DMS 273 treated with DMSO at 0.1 percent for 48 hours (cell line): ENCODE data around the gene AP1M2.
"Not testable (repeated sequence)": the region's sequence is repeated elsewhere in the genome, so short reads cannot be mapped to it uniquely, and the experiment has no call there.

Experiments
- DNase-seq: peaks from one replicate; lab custom pipeline; 2025; lab: John Stamatoyannopoulos, UW

AP1M2 gene

DNA sequence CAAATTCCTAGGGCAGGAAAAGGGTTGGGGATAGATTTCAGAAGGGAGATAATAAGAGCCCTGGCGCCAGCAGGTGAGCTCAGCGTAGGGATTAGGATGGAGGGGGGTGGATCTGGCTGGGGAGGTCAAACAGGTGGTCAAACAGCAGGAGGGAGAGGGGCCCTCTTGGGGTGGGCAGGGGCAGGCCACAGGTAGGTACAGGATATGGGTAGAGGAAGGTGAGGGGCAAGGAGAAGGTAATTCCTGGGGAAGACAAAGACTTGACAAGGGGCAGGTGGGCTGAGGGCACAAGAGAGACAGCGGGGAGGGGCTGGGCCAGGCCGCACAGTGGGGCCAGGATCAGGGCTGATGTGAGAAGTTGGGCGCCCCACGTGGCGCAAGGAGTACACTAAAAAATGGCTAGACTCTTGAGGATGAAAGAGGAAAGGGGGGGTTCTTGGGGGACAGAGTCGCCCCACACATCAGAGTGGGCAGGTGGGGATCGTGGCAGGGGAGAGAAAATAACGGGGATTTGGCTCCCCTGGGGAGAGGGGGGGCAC, 22.0 kb downstream of the AP1M2 start:
- DNase-seq, result no peak

- DNase-seq, result no peak
These were observed 24.5 kb downstream of the AP1M2 start for GRCh38 chr19:10562609-10563008.

- no peak for DNase-seq
These were observed 27.0 kb downstream of the AP1M2 start for GRCh38 chr19:10560154-10560553.

DNA sequence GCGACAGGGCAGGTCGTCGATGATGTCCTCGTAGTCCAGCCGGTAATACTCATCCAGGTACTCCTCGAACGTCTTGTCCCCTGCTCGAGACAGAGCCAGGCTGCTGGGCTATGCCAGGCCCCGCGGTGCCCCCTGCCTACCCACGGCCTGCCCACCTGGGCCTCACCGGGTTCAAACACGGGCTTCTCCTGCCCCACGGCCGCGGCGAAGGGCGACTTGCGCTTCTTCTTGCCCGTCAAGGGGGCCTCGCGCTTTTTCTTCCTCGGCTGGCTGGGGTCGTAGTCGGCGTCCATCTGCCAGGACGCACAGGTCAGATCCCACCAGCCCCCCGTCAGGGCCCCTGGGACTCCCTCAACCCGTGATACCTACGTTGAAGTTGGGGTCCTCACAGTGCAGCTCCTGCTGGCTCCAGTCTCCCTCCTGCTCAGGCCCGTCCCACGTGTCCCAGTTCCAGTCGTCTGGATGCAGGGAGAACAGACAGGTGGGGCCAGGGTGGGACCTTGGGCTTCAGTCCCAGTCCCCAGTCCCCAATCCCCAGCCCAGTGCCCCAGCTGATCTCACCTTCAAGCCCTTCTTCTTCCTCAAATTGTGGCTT, 29.4 kb downstream of the AP1M2 start:
- no peak for DNase-seq

DNA sequence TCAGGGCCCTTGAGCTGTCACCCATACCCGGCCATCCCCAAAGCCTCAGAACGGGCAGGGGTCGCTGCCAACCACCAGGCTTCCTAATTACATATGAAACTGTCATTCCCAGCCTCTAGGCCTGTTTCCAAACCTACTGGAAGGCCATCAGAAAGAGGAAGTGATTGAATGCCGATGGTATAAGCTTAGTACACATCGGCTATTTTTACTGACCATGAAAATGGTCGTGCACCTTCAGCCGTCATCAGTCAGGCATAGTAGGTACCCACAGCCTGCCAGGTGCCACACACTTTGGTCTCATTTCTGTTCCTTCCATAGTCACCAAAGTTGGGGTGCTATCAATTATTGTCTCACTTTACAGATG, 31.5 kb downstream of the AP1M2 start:
- no peak for DNase-seq

DNA sequence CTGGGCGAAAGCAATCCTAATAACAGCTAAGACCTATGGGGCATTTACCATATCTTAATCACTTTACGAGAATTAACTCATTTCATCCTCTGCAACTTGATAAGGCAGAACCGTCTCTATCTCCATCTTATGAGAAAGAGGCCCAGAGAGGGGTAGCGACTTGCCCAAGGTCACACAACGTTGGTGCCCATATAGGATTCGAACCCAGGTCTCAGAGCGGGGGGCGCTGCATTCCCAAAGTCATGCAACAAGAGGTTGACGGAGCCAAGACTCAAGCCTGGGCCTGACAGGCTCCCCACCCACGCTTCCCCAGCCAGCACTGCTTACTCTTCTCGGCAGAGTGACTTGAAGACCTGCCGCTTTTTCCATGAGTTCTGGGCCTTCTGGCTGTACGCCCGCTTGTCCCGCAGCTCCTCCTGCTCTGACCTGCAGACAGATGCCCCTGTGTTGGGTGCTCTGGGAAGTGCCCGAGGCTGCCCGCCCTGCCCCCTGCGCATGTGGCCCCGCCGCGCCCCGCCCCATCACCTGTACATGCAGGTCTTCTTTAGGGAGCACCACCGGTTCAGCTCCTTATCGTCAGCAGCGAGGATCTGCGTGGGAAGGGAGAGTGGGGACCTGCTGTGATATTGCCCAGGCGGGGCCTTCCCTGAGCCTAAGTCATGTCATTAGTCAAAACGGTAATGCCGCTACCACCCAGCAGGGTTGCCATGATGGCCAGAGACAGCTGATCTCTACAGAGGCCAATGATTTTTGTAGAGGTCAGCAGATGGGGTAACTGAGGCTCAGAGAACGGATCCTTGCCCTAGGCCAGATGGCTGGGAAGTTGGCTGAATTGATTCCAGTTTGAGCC, 32.1 kb downstream of the AP1M2 start:
- DNase-seq, result no peak

DNA sequence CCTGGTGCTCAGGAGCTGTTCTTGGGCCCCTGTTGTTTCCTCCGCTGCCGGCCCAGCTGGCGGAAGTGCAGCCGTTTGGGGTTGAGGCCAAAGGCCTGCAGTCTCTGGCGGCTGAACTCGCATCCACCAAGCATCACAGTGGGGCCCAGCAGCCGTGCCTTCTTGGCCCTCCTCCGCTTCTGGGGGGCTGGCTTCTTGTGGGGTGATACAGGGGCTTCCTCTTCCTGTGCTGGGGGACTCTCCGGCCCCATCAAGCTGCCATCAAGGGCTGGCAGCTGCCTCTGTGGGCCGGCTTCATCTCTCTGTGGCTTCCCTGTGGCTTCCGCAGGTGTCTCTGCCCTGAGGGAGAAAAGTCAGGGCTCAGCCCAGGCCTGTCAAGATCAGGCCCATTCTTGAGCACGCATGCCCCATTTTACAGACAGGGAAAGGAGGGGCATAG, 33.1 kb downstream of the AP1M2 start:
- DNase-seq, result no peak

- DNase-seq, result no peak
These were observed 33.9 kb downstream of the AP1M2 start for GRCh38 chr19:10553087-10553667.

GRCh38 chr19:10552510-10553053, 34.5 kb downstream of the AP1M2 start:
- peak; percentile 17 for DNase-seq

DNA sequence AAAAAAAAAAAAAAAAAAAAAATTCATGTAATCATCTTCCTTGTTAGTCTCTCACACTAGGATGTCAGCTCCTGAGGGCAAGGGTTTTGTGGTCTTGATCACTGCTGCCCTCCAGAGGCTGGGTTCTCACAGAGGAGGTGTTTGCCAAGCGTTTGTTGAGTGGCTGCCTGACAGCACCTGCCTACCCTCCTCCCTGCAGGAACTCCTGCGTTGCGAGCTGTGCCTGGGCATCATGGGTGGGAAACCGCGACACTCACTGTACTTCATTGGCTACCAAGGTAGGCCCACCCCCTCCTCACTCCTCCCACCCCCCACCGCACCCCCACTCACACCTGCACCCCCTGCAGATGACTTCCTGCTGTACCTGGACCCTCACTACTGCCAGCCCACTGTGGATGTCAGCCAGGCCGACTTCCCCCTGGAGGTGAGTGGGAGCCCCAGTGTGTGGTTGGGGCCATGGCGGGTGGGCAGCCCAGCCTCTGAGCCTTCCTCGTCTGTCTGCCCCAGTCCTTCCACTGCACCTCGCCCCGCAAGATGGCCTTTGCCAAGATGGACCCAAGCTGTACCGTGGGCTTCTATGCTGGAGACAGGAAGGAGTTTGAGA, 35.3 kb downstream of the AP1M2 start:
- peak; percentile 16 for DNase-seq

GRCh38 chr19:10551006-10551405, 36.1 kb downstream of the AP1M2 start:
- DNase-seq, result not testable (repeated sequence)

GRCh38 chr19:10550336-10550735, 36.8 kb downstream of the AP1M2 start:
- DNase-seq, result no peak

DNA sequence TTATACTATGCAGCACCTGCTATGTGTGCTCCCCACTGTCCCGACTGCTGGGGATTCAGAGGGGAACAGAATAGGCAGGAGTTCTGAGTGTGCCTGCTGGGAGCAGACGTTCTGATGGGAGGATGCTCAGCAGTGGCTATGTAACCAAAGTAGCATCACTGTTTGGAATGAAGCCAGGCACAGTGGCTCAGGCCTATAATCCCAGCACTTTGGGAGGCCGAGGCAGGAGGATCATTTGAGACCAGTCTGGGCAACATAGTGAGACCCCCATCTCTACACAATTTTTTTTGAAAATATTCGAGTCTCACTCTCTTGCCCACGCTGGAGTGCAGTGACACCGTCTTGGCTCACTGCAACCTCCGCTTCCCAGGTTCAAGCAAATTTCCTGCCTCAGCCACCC, 37.4 kb downstream of the AP1M2 start:
- no peak for DNase-seq

DNA sequence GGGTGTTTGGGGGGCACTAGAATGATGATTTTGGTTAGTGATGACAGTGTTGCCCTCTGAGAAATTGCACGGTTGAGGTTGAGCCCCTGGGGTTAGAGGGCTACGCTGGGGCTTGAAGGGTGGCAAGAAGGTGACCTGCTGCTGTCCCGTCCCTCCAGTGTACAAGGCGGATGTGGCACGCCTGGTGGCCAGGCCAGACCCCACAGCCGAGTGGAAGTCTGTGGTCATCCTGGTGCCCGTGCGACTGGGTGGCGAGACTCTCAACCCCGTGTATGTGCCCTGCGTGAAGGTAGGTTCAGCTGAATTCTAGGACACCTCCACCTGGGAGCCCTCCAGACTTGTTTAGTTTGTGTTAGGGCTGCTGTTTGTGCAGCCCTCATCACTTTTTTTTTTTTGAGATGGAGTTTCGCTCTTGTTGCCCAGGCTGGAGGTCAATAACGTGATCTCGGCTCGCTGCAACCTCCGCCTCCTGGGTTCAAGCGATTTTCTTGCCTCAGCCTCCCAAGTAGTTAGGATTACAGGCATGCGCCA, 38.3 kb downstream of the AP1M2 start:
- no peak for DNase-seq

DNA sequence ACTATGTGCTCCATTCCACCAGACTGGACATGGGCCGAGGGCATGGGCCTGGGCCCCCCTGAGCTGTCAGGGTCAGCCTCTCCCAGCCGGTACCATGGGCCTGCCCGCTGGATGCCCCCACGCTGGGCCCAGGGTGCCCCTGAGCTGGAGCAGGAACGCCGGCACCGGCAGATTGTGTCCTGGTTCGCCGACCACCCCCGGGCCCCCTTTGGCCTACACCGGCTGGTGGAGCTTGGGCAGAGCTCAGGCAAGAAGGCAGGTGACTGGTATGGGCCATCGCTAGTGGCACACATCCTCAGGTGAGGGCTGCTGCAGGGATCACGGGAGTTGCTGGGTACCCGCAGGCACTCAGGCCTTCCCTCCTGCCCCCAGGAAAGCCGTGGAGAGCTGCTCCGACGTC, 40.3 kb downstream of the AP1M2 start:
- DNase-seq, result no peak

DNA sequence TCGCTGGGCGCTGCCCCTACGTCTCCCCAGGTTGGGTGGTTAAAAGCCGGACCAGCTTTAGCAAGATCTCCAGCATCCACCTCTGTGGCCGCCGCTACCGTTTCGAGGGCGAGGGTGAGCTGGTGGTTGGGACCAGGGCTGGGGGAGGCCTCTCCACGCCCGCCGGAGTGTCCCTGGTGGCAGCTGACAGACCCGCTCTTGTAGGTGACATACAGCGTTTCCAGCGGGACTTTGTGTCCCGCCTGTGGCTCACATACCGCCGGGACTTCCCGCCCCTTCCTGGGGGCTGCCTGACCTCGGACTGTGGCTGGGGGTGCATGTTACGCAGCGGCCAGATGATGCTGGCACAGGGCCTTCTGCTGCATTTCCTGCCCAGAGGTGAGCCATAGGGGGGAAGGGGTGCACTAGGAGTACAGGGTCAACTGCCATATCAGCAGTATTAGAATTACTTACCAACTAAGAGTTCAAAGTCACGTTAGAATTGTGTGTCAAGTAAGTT, 42.3 kb downstream of the AP1M2 start:
- no peak for DNase-seq

GRCh38 chr19:10544242-10544752, 42.8 kb downstream of the AP1M2 start:
- no peak for DNase-seq

GRCh38 chr19:10543420-10544241, 43.5 kb downstream of the AP1M2 start, which contains the start of gene ATG4D:
ATG4D (plus strand) TSS chr19:10543904; CDS start chr19:10544091, 187 bp downstream.
- peak; percentile 17 for DNase-seq

DNA sequence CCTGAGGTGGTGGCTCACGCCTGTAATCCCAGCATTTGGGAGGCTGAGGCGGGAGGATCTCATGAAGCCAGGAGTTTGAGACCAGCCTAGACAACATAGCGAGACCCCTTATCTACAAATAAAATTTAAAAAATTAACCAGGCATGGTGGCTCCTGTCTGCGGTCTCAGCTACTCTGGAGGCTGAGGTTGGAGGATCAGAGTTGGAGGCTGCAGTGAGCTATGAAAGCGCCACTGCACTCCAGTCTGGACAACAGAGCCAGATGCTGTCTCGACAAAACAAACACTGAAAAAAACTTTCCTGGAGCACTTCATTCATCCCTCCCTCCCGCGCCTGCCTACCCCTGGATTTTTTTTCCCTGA, 44.1 kb downstream of the AP1M2 start:
- no peak for DNase-seq

DNA sequence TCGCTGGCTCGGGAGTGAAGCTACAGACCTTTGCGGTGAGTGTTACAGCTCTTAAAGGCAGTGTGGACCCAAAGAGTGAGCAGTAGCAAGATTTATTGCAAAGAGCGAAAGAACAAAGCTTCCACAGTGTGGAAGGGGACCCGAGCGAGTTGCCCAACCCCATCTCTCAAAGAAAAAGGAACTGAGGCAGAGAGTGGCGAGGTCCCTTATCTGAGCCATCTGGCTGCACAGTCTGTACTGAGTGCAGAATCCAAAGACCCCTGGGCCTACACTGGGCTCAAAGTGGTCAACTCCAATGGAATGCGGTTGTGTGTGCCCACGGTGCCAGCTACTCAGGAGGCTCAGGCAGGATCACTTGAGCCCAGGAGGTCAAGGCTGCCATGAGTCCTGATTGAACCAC, 48.1 kb downstream of the AP1M2 start:
- DNase-seq, result not testable (repeated sequence)
